Large intestine (tissue), 3 donors: ENCODE measurements around the gene HOXB5. TPM values are rescaled to one million over a fixed set of nuclear protein-coding genes. Genes with fewer than 3 reads are reported as not detected.

ENCODE experiments used
- DNase-seq, 2 donors: peaks; one replicate each; pipeline versions ENCODE4 v3.0.0 to v3.0.0-alpha.2; 2013
- H3K27ac ChIP-seq: one replicate; pipeline ENCODE4 v1.5.1; 2013; ENCODE audit warnings: low read length
- H3K27me3 ChIP-seq: 2 replicates; pipeline ENCODE4 v1.6.1; 2013; ENCODE audit warnings: low read length; ENCODE audit not compliant: control insufficient read depth, insufficient read depth
- H3K36me3 ChIP-seq: 2 replicates; pipeline ENCODE4 v1.6.1; 2013; ENCODE audit warnings: low read length; ENCODE audit not compliant: control insufficient read depth, insufficient read depth
- H3K4me1 ChIP-seq: one replicate; pipeline ENCODE4 v1.6.1; 2013; ENCODE audit warnings: low read length; ENCODE audit not compliant: control insufficient read depth, insufficient read depth
- H3K4me3 ChIP-seq: one replicate; pipeline ENCODE4 v1.5.1; 2013; ENCODE audit warnings: low read length
- H3K9me3 ChIP-seq: one replicate; pipeline ENCODE4 v1.6.1; 2013; ENCODE audit warnings: mild to moderate bottlenecking, low read depth, low read length, moderate library complexity; ENCODE audit not compliant: control insufficient read depth
- WGBS: methylation state at CpG from one replicate; pipeline ENCODE4 v1.1.5; 2013; ENCODE audit warnings: low lambda C conversion rate; ENCODE audit not compliant: insufficient coverage; 5-methylcytosine and 5-hydroxymethylcytosine counted together
- polyA plus RNA-seq: library from polyadenylated mRNA; unstranded; fragments of 120-200 nt; gene quantifications from one replicate; pipeline ENCODE4 v1.2.1, GENCODE V29; 2013

HOXB5 gene
- polyA plus RNA-seq, 1 donor = 25.7 TPM

- peaks cover 98% of the 10 kb centered on the region for H3K27me3 ChIP-seq
- H3K4me1 ChIP-seq = peaks cover 12% of the 10 kb centered on the region
- WGBS = no CpG with 5 or more reads among the region's 6 CpGs
These were observed 23.8 kb downstream of the HOXB5 start for GRCh38 chr17:48569674-48570324.

GRCh38 chr17:48569240-48569582 lies 24.4 kb downstream of the HOXB5 start:
- no peak overlapping the region for H3K4me3 ChIP-seq
- no peak for DNase-seq
- H3K4me1 ChIP-seq = peaks cover 15% of the 10 kb centered on the region
- H3K27me3 ChIP-seq = peaks cover 97% of the 10 kb centered on the region
- H3K9me3 ChIP-seq = peaks cover 3% of the 10 kb centered on the region
- no peaks in the 10 kb centered on the region for H3K36me3 ChIP-seq
- WGBS = no CpG with 5 or more reads among the region's 3 CpGs
- peak overlapping the region; percentile 77 for H3K27ac ChIP-seq

More at GRCh38 chr17:48569674-48570324, 23.8 kb downstream of the HOXB5 start:
- Histone ChIP-seq H3K9me3 (no peaks in the 10 kb centered on the region), H3K27ac (peak overlapping the region; percentile 77), H3K36me3 (no peaks in the 10 kb centered on the region), H3K4me3 (peak overlapping the region; percentile 21)
- no peak for DNase-seq

- peaks cover 19% of the 10 kb centered on the region for H3K4me1 ChIP-seq
- peaks cover 97% of the 10 kb centered on the region for H3K27me3 ChIP-seq
- peaks cover 3% of the 10 kb centered on the region for H3K9me3 ChIP-seq
- no peak for DNase-seq
- no peaks in the 10 kb centered on the region for H3K36me3 ChIP-seq
- H3K27ac ChIP-seq = peak overlapping the region; percentile 77
- H3K4me3 ChIP-seq = no peak overlapping the region
- 18% methylated on average over 6 of the region's 33 CpGs for WGBS
These were observed 24.9 kb downstream of the HOXB5 start for GRCh38 chr17:48568499-48569239.

GRCh38 chr17:48567646-48568354 lies 25.8 kb downstream of the HOXB5 start:
- H3K9me3 ChIP-seq = peaks cover 3% of the 10 kb centered on the region
- DNase-seq = no peak
- peaks cover 97% of the 10 kb centered on the region for H3K27me3 ChIP-seq
- no peak overlapping the region for H3K4me3 ChIP-seq
- no peaks in the 10 kb centered on the region for H3K36me3 ChIP-seq
- H3K27ac ChIP-seq = peak overlapping the region; percentile 77
- peaks cover 24% of the 10 kb centered on the region for H3K4me1 ChIP-seq
- no CpG with 5 or more reads among the region's 2 CpGs for WGBS

GRCh38 chr17:48567209-48567608 lies 26.4 kb downstream of the HOXB5 start:
- peaks cover 24% of the 10 kb centered on the region for H3K4me1 ChIP-seq
- no peak for DNase-seq
- WGBS = no CpG with 5 or more reads among the region's 6 CpGs

GRCh38 chr17:48566717-48567116 lies 26.9 kb downstream of the HOXB5 start:
- H3K27ac ChIP-seq = peak overlapping the region; percentile 20
- H3K27me3 ChIP-seq = peaks cover 97% of the 10 kb centered on the region
- DNase-seq = no peak
- no peak overlapping the region for H3K4me3 ChIP-seq
- H3K4me1 ChIP-seq = peaks cover 24% of the 10 kb centered on the region
- WGBS = no CpG with 5 or more reads among the region's 2 CpGs
- H3K36me3 ChIP-seq = peaks cover 3% of the 10 kb centered on the region
- H3K9me3 ChIP-seq = peaks cover 3% of the 10 kb centered on the region

More at GRCh38 chr17:48567209-48567608, 26.4 kb downstream of the HOXB5 start:
- Histone ChIP-seq H3K9me3 (peaks cover 3% of the 10 kb centered on the region), H3K36me3 (no peaks in the 10 kb centered on the region), H3K27ac (peak overlapping the region; percentile 77), H3K4me3 (no peak overlapping the region), H3K27me3 (peaks cover 97% of the 10 kb centered on the region)

- H3K27ac ChIP-seq = peak overlapping the region; percentile 20
- H3K4me1 ChIP-seq = peaks cover 30% of the 10 kb centered on the region
These were observed 27.5 kb downstream of the HOXB5 start for GRCh38 chr17:48565925-48566710.

GRCh38 chr17:48565022-48565554 lies 28.5 kb downstream of the HOXB5 start:
- Histone ChIP-seq H3K27ac (peak overlapping the region; percentile 54), H3K27me3 (peaks cover 83% of the 10 kb centered on the region), H3K4me3 (no peak overlapping the region), H3K9me3 (peaks cover 3% of the 10 kb centered on the region), H3K4me1 (peaks cover 30% of the 10 kb centered on the region), H3K36me3 (peaks cover 7% of the 10 kb centered on the region)
- WGBS = 100% methylated on average over 1 of the region's 2 CpGs
- no peak for DNase-seq

More at GRCh38 chr17:48565925-48566710, 27.5 kb downstream of the HOXB5 start:
- no peak overlapping the region for H3K4me3 ChIP-seq
- peaks cover 94% of the 10 kb centered on the region for H3K27me3 ChIP-seq
- H3K9me3 ChIP-seq = peaks cover 3% of the 10 kb centered on the region
- peaks cover 7% of the 10 kb centered on the region for H3K36me3 ChIP-seq
- WGBS = 100% methylated on average over 1 of the region's 4 CpGs
- DNase-seq = no peak

- Histone ChIP-seq H3K27me3 (peaks cover 80% of the 10 kb centered on the region), H3K4me1 (peaks cover 34% of the 10 kb centered on the region), H3K9me3 (peaks cover 3% of the 10 kb centered on the region), H3K36me3 (peaks cover 7% of the 10 kb centered on the region), H3K4me3 (peak overlapping the region; percentile 22), H3K27ac (peak overlapping the region; percentile 64)
- no peak for DNase-seq
- WGBS = no CpG with 5 or more reads among the region's 73 CpGs
These were observed 29.2 kb downstream of the HOXB5 start for GRCh38 chr17:48564188-48565021.
